GM19372 (cell line): ENCODE results near the gene DNM2.

ENCODE experiments used
- ATAC-seq: cut with Tn5 transposase; IDR thresholded peaks from one replicate; pipeline ENCODE4 v1.9.1; 2021; ENCODE audit warnings: mild to moderate bottlenecking, low read depth, moderate library complexity; ENCODE audit not compliant: unreplicated experiment

The DNM2 gene

GRCh38 chr19:10768936-10769335 is 51.1 kb downstream of the DNM2 start:
- ATAC-seq: no peak

- no peak for ATAC-seq
Observed at GRCh38 chr19:10769533-10770491, 51.9 kb downstream of the DNM2 start.

DNA sequence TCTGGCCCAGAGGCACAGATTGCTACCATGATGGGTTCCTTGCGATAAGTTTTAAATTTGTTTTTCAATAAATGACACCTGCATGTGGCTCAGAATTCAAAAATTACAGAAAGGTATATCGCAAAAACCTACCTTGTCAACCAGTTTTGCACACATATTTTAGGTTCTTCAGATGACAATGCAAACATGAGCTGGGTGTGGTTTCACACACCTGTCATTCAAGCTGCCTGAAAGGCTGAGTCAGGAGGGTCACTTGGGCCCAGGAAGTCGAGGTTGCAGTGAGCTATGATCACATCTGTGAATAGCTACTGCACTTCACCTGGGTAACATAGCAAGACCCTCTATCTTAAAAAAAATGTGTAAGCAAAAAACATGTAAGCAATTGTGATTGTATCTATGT is 56.1 kb downstream of the DNM2 start:
- ATAC-seq: no peak

DNA sequence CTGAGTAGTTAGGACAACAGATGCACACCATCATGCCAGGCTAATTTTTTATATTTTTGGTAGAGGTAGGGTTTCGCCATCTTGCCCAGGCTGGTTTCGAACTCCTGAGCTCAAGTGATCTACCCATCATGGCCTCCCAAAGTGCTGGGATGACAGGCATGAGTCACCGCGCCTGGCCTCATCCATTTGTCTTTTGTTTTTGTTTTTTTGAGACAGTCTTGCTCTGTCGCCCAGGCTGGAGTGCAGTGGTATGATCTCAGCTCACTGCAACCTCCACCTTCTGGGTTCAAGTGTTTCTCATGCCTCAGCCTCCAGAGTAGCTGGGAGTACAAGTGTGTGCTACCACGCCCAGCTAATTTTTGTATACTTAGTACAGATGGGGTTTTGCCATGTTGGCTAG is 57.0 kb downstream of the DNM2 start:
- ATAC-seq: no peak

- no peak for ATAC-seq
Observed at GRCh38 chr19:10776900-10777650, 59.2 kb downstream of the DNM2 start.

DNA sequence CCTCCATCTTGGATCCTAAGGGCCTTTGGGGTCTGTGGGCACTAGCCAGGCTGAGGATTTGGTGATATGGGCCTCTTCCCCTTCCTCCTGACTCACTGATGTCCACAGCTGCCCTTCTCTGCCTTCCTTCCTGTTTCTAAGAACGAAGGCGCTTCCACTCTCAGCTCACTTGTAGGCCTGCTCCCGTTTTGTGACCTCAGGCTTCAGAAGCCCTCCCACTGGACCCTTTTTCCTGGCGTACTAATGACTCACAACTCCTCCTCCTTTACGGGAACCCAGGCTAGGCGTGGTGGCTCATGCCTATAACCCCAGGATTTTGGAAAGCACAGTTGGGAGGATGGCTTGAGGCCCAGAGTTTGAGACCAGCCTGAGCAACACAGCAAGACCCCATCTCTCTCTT is 62.5 kb downstream of the DNM2 start:
- ATAC-seq: no peak

- no peak for ATAC-seq
Observed at GRCh38 chr19:10782795-10783194, 64.9 kb downstream of the DNM2 start.

DNA sequence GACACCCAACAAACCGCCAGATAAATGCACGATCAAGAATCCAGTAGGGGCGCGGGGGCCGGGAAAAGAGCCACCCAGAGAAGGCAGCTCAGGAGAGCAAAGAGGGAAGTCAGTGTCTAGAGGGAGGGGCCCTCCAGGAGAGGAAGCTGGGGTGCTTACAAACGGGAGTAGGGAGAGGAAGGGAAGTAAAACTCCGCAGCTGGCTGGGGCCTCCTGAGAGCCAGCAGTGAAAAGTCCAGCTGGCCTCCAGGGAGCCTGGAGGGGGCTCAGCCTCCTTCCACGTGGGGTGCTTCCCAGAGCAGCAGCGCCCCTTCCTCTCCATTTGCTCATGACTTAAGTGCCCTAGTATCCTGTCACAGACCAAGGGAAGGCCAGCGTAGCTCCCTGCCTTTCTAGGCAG is 66.4 kb downstream of the DNM2 start:
- no peak for ATAC-seq

DNA sequence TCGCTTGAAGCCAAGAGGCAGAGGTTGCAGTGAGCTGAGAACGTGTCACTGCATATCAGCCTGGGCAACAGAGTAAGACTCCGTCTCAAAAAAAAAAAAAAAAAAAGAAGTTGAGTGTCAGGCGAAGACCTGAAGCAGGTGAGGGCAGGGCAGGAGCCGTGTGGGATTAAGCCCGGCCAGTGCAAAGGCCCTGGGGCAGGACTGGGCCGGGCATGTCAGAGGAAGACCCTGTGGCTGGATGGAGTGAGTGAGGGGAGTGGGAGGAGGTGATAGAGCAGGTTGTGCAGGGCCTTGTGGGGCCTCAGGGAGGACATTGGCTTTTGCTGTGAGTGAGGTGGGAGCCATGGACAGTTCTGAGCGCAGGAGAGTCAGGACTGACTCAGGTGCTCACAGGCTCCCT is 70.3 kb downstream of the DNM2 start:
- no peak for ATAC-seq

DNA sequence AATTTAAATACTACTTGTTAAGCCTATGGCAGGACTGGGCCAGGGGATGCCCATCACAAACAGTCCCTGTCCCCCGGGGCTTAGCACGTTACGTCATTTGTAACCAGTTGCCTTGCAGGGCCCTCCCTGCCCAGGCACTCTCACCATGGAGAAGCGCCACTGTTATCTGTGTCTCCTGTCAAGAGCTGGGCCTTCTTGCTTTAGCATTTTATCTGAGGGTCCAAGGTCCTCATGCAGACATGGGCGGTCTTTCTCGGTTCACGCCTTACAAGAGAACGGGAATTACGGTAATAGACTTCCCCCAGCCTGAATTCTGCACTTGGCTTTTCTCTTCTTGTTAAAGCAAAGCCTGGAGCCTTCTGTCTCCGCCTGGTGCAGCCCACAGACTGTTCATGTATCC is 72.0 kb downstream of the DNM2 start:
- no peak for ATAC-seq

DNA sequence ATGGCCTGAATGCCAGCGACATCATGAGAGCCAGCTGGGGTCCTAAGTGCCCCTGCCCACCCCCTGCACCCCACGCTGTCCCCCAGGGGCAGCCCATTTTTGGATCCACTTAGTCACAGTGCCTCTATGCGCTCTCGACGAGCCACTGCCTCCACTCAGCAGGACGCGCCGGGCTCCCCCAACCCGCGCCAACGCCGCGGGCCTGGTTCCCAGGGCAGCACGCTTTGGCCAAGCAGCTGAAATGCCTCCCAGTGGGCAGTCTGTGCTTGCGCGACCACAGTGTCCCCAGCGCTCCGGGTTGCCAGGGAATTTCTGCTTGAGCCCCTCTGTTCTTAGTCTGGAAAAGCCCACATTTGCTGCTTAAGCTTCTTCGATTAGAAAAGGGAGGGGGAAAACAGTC is 78.8 kb downstream of the DNM2 start:
- no peak for ATAC-seq

- ATAC-seq: no peak
Observed at GRCh38 chr19:10797078-10797477, 79.2 kb downstream of the DNM2 start.

DNA sequence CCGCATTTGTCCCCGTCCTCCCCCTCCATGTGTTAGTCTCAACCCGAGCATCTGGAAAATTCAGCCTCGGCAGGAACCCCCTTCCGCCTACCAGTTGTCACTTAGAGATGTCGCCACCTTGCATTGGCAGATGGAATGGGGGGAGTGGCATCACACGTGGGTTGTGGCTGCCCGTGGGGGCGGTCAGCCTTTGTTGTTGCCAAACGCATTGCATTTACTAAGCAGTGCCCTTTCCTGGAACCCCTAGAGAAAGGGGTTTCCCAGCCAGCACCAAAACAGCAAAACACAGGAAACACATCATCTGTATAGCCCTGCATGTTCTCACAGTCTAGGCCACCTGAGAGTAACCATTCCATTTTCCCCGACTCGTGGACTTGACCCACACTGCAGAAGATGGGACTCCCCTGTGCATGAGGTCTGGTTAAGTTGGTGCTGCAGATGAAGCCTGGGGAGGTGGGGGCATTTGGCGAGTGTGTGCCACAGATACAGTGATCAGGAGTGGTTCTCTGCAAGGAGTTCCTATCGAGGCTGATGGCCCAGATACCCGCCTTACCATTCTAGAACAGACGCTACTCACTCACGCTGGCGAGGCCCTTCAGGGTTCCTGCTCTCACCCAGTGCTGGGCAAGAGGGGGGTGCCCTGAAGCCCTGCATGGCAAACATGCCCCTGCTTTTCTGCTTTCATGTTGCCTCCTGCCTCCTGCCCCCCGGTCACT is 79.8 kb downstream of the DNM2 start:
- ATAC-seq: no peak

- ATAC-seq: no peak
Observed at GRCh38 chr19:10800488-10800887, 82.6 kb downstream of the DNM2 start.

DNA sequence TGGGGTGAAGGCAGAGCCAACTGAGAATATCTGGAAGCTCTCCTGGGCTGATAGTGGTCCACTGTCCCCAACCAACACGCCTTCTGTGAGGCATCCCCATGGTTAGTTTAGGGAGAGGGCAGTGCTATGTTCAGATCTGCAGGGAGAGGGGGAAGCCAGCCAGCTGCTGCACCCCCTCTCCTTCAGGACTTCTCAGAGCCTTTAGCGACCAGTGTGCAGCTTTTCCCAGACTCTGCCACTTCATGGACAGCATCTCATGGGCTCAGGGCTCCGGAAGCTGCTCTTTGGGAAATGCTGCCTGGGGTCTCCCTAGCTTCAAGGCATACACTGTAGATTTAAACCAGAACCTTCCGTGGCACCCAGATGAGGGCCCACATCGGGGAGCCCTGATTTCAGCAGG is 84.6 kb downstream of the DNM2 start:
- no peak for ATAC-seq

- no peak for ATAC-seq
Observed at GRCh38 chr19:10803252-10803651, 85.4 kb downstream of the DNM2 start.

DNA sequence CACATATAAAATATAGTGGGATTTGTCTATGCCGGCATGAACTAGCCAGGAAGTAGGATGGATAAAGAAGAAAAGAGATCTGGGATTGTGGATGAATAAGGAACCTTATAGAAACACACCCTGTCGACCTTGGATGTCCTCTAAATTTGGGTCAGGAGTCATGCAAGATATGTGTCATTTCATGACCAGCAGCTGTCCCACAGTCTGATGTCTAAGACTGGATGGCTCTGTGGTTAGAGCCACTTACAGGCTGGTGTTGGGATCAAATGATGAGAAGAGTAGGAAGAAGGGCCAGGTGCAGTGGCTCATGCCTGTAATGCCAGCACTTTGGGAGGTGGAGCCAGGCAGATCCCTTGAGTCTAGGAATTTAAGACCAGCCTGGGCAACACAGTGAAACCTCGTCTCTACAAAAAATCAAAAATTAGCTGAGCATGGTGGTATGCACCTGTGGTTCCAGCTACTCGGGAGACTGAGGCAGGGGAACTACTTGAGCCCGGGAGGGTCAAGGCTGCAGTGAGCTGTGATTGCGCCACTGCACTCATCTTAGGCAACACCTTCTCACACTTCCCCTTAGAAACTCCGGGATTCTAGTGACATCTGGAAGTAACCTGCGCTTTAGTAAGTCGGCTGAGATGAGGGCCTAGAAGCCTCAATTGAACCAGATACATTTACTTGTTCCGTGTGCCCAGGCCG is 87.3 kb downstream of the DNM2 start:
- no peak for ATAC-seq

- no peak for ATAC-seq
Observed at GRCh38 chr19:10805758-10806247, 87.9 kb downstream of the DNM2 start.

DNA sequence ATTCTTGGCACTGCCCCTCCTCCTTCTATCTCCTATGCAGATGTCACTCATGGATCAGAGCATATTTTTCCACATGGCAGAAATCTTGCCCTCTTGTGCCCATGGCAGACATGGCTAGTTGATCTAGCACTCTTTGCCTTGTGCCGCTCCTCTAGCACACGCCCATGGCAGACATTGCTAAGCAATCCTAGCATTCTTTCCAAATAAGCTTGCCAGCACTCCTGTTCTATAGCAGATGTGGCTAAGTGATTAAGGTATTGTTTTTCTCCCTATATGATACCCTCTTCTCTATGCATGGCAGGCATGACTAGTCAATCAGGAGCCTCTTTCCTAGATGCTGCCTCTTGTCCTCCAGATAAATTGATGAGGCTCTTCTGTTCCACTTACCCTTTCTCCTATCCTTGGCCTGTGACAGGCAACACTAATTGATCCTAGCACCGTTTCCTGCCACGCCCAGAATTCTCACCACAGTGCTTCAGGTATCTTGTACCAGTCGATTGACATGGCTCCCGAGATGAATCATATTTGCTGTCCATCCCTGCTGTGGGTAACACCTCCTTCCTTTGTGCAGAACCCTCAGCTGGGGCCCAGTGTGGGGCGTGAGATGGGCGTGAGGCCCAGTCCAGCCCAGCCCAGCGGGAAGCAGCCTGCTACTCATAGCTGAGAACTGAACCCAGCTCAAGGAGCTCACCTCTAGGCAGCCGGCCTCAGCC is 91.2 kb downstream of the DNM2 start:
- ATAC-seq: no peak
